ENCODE data around the gene FAT2.

DNA sequence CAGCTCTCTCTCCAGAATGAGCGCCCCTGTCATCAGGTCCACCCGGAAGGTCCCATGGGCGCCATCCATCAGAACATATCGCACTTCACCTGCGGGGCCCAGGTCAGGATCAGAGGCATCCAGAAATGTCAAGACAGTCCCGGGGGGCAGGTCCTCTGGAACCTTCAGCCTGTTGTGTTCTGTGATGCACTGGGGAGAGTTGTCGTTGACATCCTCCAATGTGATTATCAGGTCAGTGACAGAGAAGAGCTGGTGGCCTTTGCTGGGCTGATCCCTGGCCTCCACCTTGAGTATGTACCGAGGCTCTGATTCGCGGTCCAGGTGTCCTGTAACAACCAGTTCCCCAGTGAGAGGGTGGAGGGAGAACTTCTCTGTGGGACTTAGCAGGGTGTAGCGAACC lies 25.2 kb downstream of the FAT2 start:
- TF ChIP-seq, protein P1, sequence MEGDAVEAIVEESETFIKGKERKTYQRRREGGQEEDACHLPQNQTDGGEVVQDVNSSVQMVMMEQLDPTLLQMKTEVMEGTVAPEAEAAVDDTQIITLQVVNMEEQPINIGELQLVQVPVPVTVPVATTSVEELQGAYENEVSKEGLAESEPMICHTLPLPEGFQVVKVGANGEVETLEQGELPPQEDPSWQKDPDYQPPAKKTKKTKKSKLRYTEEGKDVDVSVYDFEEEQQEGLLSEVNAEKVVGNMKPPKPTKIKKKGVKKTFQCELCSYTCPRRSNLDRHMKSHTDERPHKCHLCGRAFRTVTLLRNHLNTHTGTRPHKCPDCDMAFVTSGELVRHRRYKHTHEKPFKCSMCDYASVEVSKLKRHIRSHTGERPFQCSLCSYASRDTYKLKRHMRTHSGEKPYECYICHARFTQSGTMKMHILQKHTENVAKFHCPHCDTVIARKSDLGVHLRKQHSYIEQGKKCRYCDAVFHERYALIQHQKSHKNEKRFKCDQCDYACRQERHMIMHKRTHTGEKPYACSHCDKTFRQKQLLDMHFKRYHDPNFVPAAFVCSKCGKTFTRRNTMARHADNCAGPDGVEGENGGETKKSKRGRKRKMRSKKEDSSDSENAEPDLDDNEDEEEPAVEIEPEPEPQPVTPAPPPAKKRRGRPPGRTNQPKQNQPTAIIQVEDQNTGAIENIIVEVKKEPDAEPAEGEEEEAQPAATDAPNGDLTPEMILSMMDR (conservative IDR thresholded peaks at IDR 0.05; ENCODE audit: low read depth, low read length), result no peak
- TF ChIP-seq EZH2 (IDR thresholded peaks at IDR 0.05; ENCODE audit: borderline replicate concordance, low read depth, low read length, poor library complexity, severe bottlenecking), result no peak
